GM12878 (cell line): Measurements from ENCODE around the gene SOAT2. TPM values are rescaled to one million over a fixed set of nuclear protein-coding genes. Genes with fewer than 3 reads are reported as not detected.
A peak's percentile ranks its signal among the peaks of the same experiment; 100 is the strongest.

ENCODE experiments used
- BHLHE40 ChIP-seq, 2 experiments: fragments of 450-650 bp in 1 of 2; IDR thresholded peaks; 2 replicates each; pipeline ENCODE4 v1.6.1; 2011 to 2017; ENCODE audit warnings: low read depth in 2 of 2, borderline replicate concordance in 1 of 2, improper control_type of control experiment in 1 of 2, low read length in 1 of 2, mild to moderate bottlenecking in 1 of 2
- STAT1 ChIP-seq: fragments of 450-650 bp; conservative IDR thresholded peaks from 2 replicates; pipeline ENCODE4 v1.6.1; 2014; ENCODE audit warnings: antibody characterized with exemption, mild to moderate bottlenecking
- polyA plus RNA-seq, 11 experiments: library from polyadenylated mRNA; depleted of rRNA in 4 of 11; unstranded in 6 of 11; stranded (reverse) in 5 of 11; fragments of >200 nt; fragmentation: Nextera tagmentation in 4 of 11; fragmentation: Illumina TruSeq in 1 of 11; extraction: Ambion mirVana in 4 of 11; extraction: Trizol in 1 of 11; gene quantifications; 1 replicate in 1 of 11; 2 replicates in 10 of 11; pipeline versions ENCODE4 v1.2.1 to v1.2.3, GENCODE V29; 2011 to 2016; ENCODE audit warnings: inconsistent platforms in 2 of 11, missing spikeins in 2 of 11, low read depth in 1 of 11
- total RNA-seq, 4 experiments: library from RNA; depleted of rRNA in 3 of 4; stranded (reverse); fragments of >200 nt in 3 of 4; fragmentation: Illumina TruSeq in 1 of 4; extraction: Trizol in 1 of 4; gene quantifications; 2 replicates each; pipeline versions ENCODE4 v1.2.1 to v1.2.3, GENCODE V29; 2013 to 2021
- TF ChIP-seq, protein P1 (sequence below): fragments of 450-650 bp; formaldehyde crosslinking; IDR thresholded peaks from 2 replicates; pipeline ENCODE4 v1.5.0; 2022; ENCODE audit warnings: mild to moderate bottlenecking, missing genetic modification characterization
- TF ChIP-seq, protein P2 (sequence below): IDR thresholded peaks from 2 replicates; pipeline ENCODE4 v1.6.1; 2011; ENCODE audit warnings: borderline replicate concordance, low read depth, mild to moderate bottlenecking, moderate library complexity, low read length; ENCODE audit not compliant: insufficient read depth, poor library complexity, severe bottlenecking

Gene SOAT2
- total and polyA plus RNA-seq, 10 of the 15 experiments (the other 5 are each of a cell fraction or from before 2014, with no cell fraction given): 0.08 to 1.7 (median 0.69) TPM

GRCh38 chr12:53099071-53099882 is 4.0 kb upstream of the SOAT2 start (continued):
- TF ChIP-seq, protein P1, sequence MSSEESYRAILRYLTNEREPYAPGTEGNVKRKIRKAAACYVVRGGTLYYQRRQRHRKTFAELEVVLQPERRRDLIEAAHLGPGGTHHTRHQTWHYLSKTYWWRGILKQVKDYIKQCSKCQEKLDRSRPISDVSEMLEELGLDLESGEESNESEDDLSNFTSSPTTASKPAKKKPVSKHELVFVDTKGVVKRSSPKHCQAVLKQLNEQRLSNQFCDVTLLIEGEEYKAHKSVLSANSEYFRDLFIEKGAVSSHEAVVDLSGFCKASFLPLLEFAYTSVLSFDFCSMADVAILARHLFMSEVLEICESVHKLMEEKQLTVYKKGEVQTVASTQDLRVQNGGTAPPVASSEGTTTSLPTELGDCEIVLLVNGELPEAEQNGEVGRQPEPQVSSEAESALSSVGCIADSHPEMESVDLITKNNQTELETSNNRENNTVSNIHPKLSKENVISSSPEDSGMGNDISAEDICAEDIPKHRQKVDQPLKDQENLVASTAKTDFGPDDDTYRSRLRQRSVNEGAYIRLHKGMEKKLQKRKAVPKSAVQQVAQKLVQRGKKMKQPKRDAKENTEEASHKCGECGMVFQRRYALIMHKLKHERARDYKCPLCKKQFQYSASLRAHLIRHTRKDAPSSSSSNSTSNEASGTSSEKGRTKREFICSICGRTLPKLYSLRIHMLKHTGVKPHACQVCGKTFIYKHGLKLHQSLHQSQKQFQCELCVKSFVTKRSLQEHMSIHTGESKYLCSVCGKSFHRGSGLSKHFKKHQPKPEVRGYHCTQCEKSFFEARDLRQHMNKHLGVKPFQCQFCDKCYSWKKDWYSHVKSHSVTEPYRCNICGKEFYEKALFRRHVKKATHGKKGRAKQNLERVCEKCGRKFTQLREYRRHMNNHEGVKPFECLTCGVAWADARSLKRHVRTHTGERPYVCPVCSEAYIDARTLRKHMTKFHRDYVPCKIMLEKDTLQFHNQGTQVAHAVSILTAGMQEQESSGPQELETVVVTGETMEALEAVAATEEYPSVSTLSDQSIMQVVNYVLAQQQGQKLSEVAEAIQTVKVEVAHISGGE: no peak
- TF ChIP-seq STAT1: no peak
- peak in 1 of 2 experiments; percentile 37; a peak in 1 of 4 replicates for TF ChIP-seq BHLHE40 (IDR thresholded peaks at IDR 0.05; ENCODE audit: borderline replicate concordance in 1 of 2, low read depth in 2 of 2, low read length in 1 of 2)
- TF ChIP-seq, protein P2, sequence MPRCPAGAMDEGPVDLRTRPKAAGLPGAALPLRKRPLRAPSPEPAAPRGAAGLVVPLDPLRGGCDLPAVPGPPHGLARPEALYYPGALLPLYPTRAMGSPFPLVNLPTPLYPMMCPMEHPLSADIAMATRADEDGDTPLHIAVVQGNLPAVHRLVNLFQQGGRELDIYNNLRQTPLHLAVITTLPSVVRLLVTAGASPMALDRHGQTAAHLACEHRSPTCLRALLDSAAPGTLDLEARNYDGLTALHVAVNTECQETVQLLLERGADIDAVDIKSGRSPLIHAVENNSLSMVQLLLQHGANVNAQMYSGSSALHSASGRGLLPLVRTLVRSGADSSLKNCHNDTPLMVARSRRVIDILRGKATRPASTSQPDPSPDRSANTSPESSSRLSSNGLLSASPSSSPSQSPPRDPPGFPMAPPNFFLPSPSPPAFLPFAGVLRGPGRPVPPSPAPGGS: no peak
- TF ChIP-seq, all 136 proteins: peak for 8
